22Rv1 (cell line): ENCODE measurements around the gene FAM131C.
A peak's percentile ranks its signal among the peaks of the same experiment; 100 is the strongest.
"Not testable (repeated sequence)": the region's sequence is repeated elsewhere in the genome, so short reads cannot be mapped to it uniquely, and the experiment has no call there.

ENCODE experiments used
- H3K27ac ChIP-seq: fragments of 450-650 bp; 2 replicates; pipeline ENCODE4 v1.5.1; 2017
- ZFX ChIP-seq: fragments of 450-650 bp; IDR thresholded peaks from 2 replicates; pipeline ENCODE4 v1.6.1; 2017; ENCODE audit warnings: antibody characterized with exemption, borderline replicate concordance
- TF ChIP-seq, protein P1 (sequence below): fragments of 450-650 bp; IDR thresholded peaks from 2 replicates; pipeline ENCODE4 v1.5.1; 2017; ENCODE audit warnings: mild to moderate bottlenecking

The FAM131C gene

DNA sequence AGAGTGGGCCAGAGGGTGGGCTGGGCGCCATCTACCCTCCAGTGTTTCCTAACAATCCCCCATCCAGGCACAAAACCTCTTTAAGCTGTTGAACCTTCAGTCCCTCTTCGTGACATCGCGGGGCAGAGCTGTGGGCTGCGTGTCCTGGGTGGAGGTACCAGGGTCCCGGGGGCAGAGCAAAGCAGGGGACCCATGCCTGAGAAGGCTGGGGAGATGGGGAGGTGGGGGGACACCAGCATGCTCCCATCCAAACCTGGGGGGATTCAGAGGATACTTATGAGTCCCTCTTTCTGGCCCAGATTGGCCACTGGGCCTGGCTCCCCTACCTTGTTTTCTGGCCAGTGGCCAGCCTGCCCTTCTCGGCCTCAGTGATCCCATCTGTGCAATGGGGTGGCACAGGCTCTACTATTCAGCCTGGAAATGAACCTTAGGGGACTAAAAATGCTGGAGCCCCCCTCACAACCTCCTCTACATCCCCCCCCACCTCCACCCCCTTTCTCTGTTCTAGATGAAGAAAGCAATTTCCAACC, 40.3 kb downstream of the FAM131C start:
- not testable (repeated sequence) for H3K27ac ChIP-seq
- TF ChIP-seq, protein P1, sequence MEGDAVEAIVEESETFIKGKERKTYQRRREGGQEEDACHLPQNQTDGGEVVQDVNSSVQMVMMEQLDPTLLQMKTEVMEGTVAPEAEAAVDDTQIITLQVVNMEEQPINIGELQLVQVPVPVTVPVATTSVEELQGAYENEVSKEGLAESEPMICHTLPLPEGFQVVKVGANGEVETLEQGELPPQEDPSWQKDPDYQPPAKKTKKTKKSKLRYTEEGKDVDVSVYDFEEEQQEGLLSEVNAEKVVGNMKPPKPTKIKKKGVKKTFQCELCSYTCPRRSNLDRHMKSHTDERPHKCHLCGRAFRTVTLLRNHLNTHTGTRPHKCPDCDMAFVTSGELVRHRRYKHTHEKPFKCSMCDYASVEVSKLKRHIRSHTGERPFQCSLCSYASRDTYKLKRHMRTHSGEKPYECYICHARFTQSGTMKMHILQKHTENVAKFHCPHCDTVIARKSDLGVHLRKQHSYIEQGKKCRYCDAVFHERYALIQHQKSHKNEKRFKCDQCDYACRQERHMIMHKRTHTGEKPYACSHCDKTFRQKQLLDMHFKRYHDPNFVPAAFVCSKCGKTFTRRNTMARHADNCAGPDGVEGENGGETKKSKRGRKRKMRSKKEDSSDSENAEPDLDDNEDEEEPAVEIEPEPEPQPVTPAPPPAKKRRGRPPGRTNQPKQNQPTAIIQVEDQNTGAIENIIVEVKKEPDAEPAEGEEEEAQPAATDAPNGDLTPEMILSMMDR = peak; percentile 33

DNA sequence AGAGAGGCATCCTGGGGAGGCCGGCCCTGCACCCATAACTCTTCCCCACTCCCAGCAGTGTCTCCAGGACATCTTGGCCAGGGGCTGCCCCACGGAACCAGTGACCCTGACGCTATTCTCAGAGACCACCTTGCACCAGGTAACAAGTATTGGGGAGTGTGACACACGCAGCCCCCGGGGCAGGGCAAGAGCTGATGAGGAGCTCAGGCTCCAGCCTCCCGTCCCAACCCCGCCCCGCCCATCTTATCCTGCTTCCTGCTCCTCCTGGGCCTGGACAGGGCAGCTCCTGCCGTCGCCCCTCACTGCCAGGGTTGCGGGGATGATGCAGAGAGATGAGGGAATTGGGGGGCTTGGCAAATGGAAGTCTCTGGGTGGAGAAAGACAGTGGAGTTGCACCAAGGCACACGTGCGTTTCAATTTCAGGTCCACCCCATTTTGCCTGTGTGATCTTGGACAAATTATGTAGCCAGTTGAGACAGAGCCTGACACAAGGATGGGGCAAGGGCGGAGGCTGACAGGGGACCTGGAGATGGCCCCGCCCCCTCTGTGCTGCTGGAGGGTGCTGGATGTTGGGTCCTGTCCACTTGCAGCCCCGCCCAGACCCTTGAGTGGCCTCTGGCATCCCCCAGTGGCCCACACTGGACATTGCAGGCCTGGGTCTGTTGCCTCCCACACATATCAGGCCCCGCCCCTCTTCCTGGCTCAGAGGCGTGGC, 40.9 kb downstream of the FAM131C start:
- H3K27ac ChIP-seq = no peak overlapping the region
- TF ChIP-seq, protein P1 = peak; percentile 89
- TF ChIP-seq ZFX = no peak

DNA sequence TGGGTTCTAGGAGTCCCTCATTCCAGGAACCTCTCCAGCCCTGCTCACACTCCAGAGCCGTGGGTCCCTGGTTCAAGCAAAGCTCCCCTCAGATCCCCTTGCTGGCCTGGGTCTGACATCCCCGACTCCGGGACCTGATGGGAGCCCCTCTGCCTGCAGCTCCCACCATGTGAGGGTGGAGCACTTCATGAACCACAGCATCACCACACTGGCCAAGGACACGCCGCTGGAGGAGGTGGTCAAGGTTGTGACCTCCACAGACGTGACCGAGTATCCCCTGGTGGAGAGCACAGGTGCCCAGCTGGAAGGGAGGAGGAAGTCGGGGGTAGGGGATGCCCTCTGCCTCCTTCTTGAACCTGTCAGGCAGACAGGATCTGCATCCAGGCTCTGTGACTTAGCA, 41.9 kb downstream of the FAM131C start:
- no peak for TF ChIP-seq ZFX
- TF ChIP-seq, protein P1 = no peak
- H3K27ac ChIP-seq = no peak overlapping the region

DNA sequence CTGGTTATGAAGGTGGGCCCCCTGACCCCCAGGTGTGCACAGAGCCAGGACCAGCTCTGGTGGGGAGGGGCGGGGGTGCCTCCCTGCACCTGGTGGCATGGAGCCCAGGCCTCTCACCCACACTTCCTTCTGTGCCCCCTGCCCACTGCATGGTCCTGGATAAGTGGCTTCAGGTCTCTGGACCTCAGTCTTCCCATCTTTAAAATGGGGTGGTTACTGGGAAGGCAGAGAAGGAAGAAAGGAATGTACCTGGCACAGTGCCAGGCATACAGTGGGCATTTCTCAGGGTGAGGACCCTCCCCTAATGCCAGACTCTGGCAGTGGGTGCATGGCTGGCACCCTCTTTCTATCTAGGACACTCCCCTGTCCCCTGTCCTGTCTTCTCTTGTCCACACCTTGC, 44.2 kb downstream of the FAM131C start:
- TF ChIP-seq, protein P1 = no peak
- no peak for TF ChIP-seq ZFX
- no peak overlapping the region for H3K27ac ChIP-seq

DNA sequence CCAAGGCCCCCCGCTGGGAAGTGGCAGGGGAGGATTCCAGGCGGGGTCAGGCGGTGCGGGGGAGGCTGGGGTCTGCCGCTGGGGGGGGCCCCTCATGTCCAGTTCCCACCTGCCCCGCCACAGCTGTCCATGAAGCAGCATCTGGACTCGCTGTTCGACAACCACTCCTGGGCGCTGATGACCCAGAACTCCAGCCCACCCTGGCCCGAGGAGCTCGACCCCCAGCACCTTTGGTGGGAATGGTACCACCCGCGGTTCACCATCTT, 44.5 kb downstream of the FAM131C start:
- H3K27ac ChIP-seq = not testable (repeated sequence)

DNA sequence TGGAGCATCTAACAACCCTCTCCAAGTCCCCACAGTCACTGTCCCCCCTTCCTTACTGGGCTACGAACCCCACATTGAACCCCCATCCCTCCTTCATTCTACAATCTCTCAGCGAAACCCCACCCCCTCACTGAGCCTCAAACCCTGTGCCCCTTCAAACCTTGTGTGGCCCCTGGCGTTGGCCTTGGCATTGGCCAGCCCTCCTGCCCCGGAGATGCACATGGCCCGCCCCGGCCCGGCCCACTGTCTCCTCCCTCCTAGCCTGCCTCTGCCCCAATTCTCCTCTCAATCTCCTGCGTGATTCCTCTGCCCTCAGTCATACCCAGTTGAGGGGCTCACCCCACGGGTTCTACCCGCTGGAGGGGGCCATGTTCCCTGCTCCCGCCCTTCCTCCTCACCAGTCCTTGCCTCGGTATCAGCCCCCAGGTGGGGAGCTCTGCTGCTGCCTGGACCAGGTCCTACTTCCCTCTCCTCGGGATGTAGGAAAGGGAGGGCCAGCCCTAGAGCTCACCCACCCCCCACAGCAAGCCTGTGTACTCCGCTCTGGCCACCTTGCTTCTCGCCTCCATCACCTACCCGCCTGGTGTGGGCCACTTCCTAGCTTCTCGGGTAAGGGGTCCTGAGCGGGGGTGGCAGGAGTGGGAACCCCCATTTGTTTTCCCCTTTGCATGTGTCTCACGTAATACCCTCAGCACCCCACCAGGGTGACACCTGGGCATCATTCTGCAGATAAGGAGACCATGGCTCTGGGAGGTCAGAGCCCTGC, 45.0 kb downstream of the FAM131C start:
- no peak overlapping the region for H3K27ac ChIP-seq
- TF ChIP-seq, protein P1 = no peak
- TF ChIP-seq ZFX = no peak

DNA sequence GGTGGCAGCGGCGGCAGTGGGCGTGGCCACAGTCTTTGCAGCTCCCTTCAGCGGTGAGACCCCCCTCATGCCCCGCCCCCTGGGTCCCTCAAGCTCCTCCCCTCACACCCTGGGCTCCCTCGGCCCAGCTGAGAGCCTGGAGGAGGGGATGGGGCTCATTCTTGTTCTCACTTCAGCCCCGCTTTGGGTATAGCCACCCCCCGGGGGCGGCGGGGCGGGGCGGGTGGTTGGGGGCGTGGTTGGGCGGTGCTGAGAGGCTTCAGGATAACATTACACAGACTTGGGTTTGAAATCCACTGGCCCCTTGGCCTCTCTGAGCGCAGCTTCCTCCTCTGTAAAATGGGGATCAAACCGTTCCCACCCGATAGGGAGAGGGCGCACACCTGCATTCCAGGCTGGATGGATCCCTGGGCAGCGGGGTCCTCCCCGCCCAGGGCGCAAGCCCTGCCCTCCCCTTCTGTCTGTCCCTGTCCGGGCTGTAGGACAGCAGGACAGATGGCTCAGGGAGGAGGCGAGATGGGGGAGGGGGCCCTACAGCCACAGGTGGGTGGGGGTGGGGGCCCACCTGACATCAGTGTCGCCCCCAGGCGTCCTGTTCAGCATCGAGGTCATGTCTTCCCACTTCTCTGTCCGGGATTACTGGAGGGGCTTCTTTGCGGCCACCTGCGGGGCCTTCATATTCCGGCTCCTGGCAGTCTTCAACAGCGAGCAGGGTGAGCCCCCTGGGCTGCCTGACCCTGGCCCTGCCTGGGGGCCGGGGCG, 46.5 kb downstream of the FAM131C start:
- H3K27ac ChIP-seq = no peak overlapping the region
- TF ChIP-seq, protein P1 = no peak
- TF ChIP-seq ZFX = no peak

DNA sequence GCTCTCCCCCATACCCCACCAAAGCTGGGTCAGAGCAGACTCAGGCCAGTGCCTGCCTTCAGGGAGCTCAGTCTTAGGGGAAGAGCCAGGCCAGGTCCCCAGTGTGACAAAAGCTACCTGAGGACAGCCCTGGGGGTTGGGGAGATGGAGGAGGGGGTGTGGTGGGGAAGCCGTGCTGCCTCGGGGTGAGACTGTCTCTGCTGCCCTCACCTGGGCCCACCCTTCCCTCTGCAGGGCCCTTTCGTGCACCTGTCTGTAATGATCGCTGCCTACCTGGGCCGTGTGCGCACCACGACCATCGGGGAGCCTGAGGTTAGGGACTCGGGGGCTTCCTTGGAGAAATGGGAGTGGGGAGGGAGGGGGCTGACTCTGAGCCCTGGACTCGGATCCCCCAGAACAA, 47.1 kb downstream of the FAM131C start:
- H3K27ac ChIP-seq = not testable (repeated sequence)
